Measurements from ENCODE around the gene PRDM16. TPM values are rescaled to one million over a fixed set of nuclear protein-coding genes. Genes with fewer than 3 reads are reported as not detected.

Gene PRDM16
- total RNA-seq, 1 experiment from 2014 or later = not detected

GRCh38 chr1:3070644-3071564 is 1.9 kb downstream of the PRDM16 start:
- CTCF ChIA-PET = interaction anchor here (0.6 kb wide), 1 partner anchor 45 kb away, joined by 3 read pairs; no protein-coding TSS in a partner anchor
- intact Hi-C loops (cut with micrococcal nuclease) = no loop called here
- H3K27ac Mint-ChIP-seq (ENCODE audit: low read depth, unreplicated experiment) = no peak overlapping the region
- no peak overlapping the region for H3K4me3 Mint-ChIP-seq (ENCODE audit: unreplicated experiment)
- DNase-seq (ENCODE audit: unreplicated experiment) = no peak
- no peaks in the 10 kb centered on the region for H3K9me3 Mint-ChIP-seq (ENCODE audit: unreplicated experiment)
- no peaks in the 10 kb centered on the region for H3K36me3 Mint-ChIP-seq (ENCODE audit: insufficient read depth, unreplicated experiment)
- TF ChIP-seq CTCF (IDR thresholded peaks at IDR 0.05; ENCODE audit: unreplicated experiment) = no peak
- BruUV-seq (replicated peaks) = no TSS peak
- H3K4me1 Mint-ChIP-seq (ENCODE audit: insufficient read depth, unreplicated experiment) = no peaks in the 10 kb centered on the region
- H3K27me3 Mint-ChIP-seq (ENCODE audit: insufficient read depth, unreplicated experiment) = no peaks in the 10 kb centered on the region
- POLR2A ChIA-PET = no interaction called here

- no peaks in the 10 kb centered on the region for H3K36me3 Mint-ChIP-seq (ENCODE audit: insufficient read depth, unreplicated experiment)
- intact Hi-C loops (cut with micrococcal nuclease) = no loop called here
- H3K4me1 Mint-ChIP-seq (ENCODE audit: insufficient read depth, unreplicated experiment) = no peaks in the 10 kb centered on the region
- no peak for DNase-seq (ENCODE audit: unreplicated experiment)
- CTCF ChIA-PET = no interaction called here
- BruUV-seq (replicated peaks) = no TSS peak
- POLR2A ChIA-PET = no interaction called here
- no peaks in the 10 kb centered on the region for H3K9me3 Mint-ChIP-seq (ENCODE audit: unreplicated experiment)
- no peak overlapping the region for H3K4me3 Mint-ChIP-seq (ENCODE audit: unreplicated experiment)
- no peaks in the 10 kb centered on the region for H3K27me3 Mint-ChIP-seq (ENCODE audit: insufficient read depth, unreplicated experiment)
- no peak overlapping the region for H3K27ac Mint-ChIP-seq (ENCODE audit: low read depth, unreplicated experiment)
- no peak for TF ChIP-seq CTCF (IDR thresholded peaks at IDR 0.05; ENCODE audit: unreplicated experiment)
These were observed 2.8 kb downstream of the PRDM16 start for GRCh38 chr1:3071565-3072390.

DNA sequence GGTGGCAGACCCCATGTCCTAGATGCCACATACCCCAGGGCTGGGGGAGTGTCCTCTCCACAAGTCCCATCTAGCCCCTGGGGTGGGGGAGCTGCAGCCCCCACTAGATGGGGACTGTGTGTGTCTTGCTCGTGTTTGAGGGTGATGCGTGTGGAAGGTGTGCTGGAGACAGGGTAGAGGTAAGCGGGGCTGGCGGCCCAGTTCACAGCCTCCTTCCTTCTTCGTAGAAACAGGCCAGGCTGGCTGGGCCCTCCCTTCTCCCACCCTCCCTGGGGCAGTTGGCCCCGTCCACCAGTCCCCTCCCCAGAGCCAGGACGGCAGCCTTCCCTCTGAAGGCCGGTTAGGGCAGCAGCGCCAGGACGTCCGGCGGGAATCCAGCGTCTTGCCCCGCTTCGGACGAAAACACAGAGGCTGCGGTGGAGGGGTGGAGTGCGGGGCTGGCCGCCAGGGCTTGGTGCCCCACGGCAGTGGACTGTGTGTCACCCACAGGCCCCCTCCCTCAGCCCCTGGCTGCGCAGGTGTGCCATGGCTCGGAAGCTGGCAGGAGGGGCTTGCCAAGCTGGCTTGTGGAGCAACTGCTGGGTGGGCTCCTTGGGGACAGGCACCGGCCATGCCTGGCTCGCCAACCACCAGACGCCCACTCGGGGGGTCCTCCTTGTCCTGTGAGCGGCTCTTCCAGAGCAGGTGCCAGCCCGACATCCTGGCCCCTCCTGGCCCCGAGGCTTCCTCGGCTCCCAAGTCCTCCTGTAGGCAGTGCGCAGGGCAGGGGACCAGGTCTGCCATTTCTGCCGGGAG is 3.6 kb downstream of the PRDM16 start:
- Mint-ChIP-seq H3K27ac (ENCODE audit: low read depth, unreplicated experiment) (no peak overlapping the region), H3K36me3 (ENCODE audit: insufficient read depth, unreplicated experiment) (no peaks in the 10 kb centered on the region), H3K4me1 (ENCODE audit: insufficient read depth, unreplicated experiment) (no peaks in the 10 kb centered on the region), H3K4me3 (ENCODE audit: unreplicated experiment) (no peak overlapping the region), H3K27me3 (ENCODE audit: insufficient read depth, unreplicated experiment) (no peaks in the 10 kb centered on the region), H3K9me3 (ENCODE audit: unreplicated experiment) (peaks cover under 1% of the 10 kb centered on the region)
- no peak for DNase-seq (ENCODE audit: unreplicated experiment)
- ChIA-PET CTCF (no interaction called here), POLR2A (no interaction called here)
- no peak for TF ChIP-seq CTCF (IDR thresholded peaks at IDR 0.05; ENCODE audit: unreplicated experiment)
- BruUV-seq (replicated peaks) = no TSS peak
- intact Hi-C loops (cut with micrococcal nuclease) = no loop called here

DNA sequence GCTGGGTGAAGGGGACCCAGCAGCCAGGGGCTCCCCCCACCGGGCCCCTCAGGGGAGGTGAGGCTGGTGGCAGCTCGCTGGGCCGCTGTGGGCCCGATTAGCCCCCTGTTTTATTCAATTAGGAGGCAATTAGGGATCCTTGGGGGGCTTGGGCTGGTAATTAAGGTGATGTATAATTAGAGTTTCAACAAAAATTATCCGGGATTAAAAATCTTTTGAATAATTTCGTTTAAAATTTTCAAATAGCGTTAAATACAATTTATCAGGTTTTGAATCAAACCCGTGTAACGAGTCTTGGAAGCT is 4.1 kb downstream of the PRDM16 start:
- intact Hi-C loops (cut with micrococcal nuclease) = no loop called here
- Mint-ChIP-seq H3K4me1 (ENCODE audit: insufficient read depth, unreplicated experiment) (no peaks in the 10 kb centered on the region), H3K27ac (ENCODE audit: low read depth, unreplicated experiment) (no peak overlapping the region), H3K36me3 (ENCODE audit: insufficient read depth, unreplicated experiment) (no peaks in the 10 kb centered on the region), H3K4me3 (ENCODE audit: unreplicated experiment) (no peak overlapping the region), H3K27me3 (ENCODE audit: insufficient read depth, unreplicated experiment) (no peaks in the 10 kb centered on the region), H3K9me3 (ENCODE audit: unreplicated experiment) (peaks cover 6% of the 10 kb centered on the region)
- no peak for DNase-seq (ENCODE audit: unreplicated experiment)
- no TSS peak for BruUV-seq (replicated peaks)
- TF ChIP-seq CTCF (IDR thresholded peaks at IDR 0.05; ENCODE audit: unreplicated experiment) = no peak
- CTCF ChIA-PET = no interaction called here
- POLR2A ChIA-PET = no interaction called here

All from MCF 10A (cell line).